ENCODE data around the gene PAWR.
"Not testable (repeated sequence)": the region's sequence is repeated elsewhere in the genome, so short reads cannot be mapped to it uniquely, and the experiment has no call there.

The PAWR gene

DNA sequence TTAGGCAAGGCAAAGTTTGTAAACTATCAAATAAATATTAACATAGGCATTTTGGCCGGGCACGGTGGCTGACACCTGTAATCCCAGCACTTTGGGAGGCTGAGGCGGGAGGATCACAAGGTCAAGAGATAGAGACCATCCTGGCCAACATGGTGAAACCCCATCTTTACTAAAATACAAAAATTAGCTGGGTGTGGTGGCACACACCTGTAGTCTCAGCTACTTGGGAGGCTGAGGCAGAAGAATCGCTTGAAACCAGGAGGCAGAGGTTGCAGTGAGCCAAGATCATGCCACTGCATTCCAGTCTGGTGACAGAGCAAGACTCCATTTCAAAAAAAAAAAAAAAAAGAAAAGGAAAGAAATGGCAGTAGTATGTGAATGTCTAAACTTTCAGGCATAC lies 43.9 kb downstream of the PAWR start:
- not testable (repeated sequence) for DNase-seq (ENCODE audit: low spot score)

DNA sequence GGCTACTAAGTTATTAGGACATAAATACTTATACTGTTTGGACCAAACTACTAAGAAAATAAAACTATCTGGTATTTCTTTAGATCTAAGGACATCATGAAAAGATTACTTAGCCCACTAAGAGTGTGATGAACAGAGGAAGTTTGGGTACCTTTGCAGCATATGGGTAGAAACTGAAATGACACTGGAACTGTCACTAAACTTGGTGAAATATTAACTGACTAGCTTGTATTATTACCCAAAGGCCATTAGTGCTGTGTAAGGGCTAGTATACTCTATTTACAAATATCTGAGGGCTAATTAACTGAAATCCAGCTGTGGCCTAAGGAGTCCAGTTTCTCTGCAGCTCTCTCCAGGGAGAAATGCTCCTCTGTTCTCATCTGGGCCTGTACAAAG lies 45.5 kb downstream of the PAWR start:
- DNase-seq (ENCODE audit: low spot score), result no peak

DNA sequence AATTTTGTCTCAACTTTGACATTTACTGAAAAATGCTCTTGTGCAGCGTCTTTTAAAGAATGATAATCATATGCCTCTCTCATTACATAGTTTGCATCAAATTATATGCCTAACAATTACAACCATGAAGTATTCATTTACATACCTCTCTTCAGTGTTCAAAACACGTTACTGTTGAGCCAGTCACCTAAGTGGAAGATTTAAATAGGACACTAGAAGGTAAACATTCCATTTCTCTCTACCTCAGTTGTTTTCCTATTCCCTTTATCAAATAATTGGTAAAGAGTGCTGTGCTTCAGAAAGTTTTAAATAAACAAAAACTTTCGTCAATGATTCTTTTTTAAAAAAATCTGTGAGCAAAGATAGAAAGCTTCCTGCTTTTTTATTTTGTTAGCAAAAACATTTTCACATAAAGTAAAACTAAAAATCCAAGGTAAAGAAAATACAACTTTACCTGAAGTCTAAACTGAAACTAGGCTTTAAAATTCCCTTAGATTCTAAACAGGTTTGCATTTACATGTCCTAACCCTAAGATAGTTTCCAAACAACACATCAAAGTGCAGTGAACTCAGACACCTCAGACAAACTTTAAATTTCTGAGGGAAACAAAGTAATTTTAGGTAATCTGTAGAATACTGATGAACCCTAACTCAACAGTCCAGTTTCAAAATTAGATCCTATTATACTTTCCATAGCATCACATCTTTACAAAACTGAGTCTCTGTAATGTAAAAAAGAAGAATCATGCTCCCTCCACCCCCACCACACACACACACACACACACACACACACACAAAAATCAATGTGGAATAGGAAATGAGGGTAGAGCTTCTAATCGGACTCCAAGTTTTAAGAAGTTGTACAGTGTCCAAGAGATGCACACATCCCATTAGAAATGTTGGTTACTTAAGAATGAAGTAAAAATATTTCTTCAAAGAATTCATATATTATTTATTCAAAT lies 46.2 kb downstream of the PAWR start:
- no peak for DNase-seq (ENCODE audit: low spot score)

DNA sequence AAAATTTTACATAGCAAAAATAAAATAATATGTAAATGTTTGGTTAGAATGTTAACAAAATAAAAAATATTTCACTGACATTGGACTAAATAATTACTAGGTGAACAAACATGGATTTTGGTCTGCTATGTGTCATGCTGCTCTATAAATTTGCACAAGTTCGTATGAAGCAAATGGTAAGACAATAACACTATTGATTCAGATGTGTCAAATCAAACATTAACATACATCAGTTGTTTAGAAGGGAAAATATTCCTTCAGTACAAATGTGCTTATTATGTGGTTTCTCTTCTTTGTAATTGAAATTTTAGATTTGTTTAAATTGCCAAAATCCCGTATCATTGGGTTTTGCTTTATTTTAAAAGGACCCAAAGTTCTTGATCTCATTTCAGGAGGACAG lies 46.9 kb downstream of the PAWR start:
- peak; percentile 6 for DNase-seq (ENCODE audit: low spot score)

DNA sequence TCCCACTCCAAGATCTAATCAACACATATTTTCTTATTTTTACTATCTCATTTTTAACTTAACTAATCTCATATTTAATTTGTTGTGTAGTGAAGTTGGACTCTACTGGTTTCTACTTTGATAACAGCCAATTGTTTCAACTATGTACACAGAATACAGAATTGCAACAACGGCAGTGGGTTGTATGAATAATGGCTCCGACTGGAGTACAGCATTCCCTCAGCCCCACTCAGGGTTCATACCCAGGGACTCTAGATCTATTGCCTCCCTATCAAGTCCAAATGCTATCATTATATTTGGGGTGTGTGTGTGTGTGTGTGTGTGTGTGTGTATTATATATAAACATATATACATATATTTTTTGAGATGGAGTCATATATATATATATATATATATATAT lies 52.3 kb downstream of the PAWR start:
- no peak for DNase-seq (ENCODE audit: low spot score)

DNA sequence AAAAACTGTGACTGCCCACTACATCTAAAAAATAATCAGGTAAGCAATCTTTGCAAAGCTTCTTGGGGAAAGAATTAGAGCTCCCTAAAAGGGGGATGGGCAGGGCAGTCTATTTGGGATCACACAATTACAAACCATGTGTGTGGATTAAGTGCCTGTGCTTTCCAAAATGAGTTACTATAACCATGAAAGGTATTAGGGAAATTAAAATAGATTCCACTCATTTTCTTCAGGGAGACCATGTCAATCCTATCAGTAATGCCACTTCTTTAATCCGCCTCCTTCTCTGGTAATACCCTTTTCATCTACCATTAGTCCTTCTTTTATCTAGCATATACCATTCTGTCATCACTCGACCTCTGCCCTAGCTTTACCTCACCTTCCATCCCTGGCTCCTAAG lies 53.7 kb downstream of the PAWR start:
- no peak for DNase-seq (ENCODE audit: low spot score)

DNA sequence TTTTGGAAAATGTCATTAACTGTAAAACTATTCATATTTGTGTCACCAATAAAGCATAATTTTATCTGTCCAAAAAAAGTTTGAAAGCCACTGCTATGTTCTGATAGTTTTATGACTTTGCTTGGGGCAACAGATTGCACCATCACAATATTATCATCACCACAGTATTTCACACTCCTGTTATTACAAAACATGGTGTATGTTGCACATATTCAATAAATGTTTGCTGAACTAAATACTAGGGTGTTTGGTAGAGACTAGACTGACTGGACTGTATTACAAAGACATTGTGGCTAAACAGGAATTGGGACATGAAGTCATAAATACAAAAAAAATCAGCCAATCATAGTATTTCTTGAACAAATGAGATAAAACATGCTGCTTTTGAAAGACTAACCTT lies 55.1 kb downstream of the PAWR start:
- DNase-seq (ENCODE audit: low spot score), result no peak

DNA sequence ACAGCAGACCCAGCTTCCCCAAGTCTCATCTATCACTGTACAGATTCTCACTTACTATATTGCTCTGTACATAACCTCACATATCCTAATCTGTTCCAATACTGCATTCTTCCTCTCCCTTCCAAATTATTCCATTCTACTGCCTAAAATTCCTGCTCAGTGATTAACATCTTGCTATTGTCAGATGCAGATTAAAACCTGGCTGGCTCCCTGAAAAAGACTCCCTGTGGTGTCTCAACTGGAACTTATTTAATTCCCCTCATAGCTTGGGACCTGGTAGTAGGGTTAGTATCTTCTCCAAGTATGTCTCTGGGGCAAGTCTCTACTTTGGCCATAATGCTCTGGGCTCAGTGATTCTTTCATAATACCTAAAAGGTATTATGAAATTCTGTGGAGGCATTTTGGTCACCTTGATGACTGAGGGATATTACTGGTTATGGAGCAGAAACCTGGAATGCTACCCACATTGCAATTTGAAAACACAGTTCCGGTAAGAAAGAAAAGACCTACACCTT lies 55.8 kb downstream of the PAWR start:
- DNase-seq (ENCODE audit: low spot score), result no peak

DNA sequence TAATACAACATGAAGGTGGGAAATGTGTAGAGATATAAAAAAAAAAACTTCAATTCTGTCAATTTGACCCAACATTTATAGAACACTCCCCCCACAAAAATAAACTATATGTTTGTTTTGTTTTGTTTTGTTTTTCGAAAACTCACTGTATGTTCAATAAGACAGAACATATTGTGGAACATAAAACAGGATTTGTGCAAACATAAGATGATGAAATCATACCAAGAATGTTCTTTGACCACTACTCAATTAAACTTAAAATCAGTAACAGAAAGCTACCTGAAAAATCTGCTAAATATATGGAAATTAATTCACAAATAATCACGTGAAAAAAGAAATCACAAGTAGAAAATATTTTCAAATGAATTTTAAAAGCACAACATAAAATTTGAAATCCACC lies 61.2 kb downstream of the PAWR start:
- no peak for DNase-seq (ENCODE audit: low spot score)

DNA sequence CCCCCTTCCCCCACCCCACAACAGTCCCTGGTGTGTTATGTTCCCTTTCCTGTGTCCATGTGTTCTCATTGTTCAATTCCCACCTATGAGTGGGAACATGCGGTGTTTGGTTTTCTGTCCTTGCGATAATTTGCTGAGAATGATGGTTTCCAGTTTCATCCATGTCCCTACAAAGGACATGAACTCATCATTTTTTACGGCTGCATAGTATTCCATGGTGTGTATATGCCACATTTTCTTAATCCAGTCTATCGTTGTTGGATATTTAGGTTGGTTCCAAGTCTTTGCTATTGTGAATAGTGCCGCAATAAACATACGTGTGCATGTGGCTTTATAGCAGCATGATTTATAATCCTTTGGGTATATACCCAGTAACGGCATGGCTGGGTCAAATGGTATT lies 64.0 kb downstream of the PAWR start:
- DNase-seq (ENCODE audit: low spot score), result not testable (repeated sequence)

DNA sequence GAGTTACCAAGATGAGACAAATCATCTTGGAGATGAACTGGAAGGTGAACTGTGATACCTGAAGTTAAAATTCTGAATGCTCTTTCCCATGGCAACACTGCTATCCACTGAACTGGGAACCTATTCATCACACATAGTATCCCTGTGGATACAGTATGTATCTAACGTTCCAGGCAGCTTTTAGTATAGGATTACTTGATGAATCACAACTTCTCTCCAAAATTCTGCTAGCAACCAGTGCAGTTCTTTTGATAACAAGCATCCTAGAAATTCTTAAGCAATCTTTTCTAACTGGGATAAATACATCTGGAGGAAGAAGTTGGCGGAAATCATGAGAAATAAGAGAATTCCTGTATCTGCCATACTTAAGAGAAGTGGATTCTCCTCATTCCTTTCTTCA lies 66.4 kb downstream of the PAWR start:
- no peak for DNase-seq (ENCODE audit: low spot score)

DNA sequence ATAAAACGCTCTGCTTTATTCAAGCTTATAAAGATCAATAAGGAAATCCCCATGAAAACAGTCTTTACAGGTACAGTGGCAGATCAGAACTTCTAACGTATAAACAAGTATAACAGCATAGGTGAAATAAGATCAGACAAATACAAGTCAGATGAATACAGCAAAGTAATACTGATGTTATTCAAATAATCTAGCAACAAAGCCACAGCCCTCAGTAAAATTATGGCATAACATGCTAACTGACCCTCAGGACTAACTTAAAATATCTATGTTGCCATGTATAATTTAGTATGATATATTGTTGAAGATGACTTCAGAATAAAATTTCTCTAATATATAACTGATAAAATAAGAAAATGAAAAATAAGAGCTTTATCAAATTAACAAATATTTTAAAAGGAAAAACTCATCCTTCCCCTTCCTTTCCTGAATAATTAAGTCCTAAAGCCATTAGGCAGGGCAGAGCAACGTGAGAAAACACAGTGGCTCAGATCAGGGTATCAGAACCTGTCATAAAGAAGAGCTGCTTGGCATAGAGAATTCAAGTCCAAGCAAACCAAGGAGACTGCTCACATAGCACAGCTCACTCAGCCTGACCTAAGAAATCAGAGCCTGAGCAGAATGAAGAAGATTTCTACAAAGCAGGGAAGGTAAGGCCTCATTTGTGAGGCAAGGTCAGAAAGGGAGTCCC lies 70.7 kb downstream of the PAWR start:
- DNase-seq (ENCODE audit: low spot score), result no peak

DNA sequence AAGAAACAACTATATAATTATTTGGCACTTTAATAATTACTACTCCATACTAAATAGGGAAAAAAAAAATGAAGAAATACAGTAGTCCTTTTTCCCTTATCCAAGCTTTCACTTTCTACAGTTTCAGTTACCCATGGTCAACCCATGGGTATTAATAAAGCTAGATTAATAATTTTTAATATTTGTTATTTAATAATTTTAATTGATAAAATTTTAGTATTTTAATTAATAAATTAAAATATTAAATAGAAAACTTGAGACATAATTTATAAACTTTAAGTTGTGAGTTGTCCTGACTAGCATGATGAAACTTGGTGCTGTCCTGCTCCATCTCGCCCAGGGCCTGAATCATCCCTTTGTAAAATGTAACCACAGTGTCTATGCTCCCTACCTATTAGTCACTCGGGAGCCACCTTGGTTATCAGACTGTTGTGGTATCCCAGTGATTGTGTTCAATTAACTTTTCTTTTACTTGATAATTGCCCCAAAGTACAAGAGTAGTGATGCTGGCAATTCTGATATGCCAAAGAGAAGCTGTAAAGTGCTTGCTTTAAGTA lies 71.8 kb downstream of the PAWR start:
- DNase-seq (ENCODE audit: low spot score), result no peak

DNA sequence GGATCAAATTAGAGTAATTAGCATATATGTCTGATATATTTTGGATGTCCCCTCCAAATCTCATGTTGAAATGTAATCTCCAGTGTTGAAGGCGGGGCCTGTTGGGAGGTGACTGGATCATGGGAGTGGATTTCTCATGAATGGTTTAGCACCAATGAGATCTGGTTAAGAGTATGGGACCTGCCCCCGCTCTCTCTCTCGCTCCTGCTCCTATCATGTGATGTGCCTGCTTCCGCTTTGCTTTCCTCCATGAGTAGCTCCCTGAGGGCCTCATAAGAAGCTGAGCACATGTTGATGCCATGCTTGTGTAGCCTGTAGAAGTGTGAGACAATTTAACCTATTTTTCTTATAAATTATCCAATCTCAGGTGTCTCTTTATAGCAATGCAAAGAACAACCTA lies 73.1 kb downstream of the PAWR start:
- DNase-seq (ENCODE audit: low spot score), result no peak

DNA sequence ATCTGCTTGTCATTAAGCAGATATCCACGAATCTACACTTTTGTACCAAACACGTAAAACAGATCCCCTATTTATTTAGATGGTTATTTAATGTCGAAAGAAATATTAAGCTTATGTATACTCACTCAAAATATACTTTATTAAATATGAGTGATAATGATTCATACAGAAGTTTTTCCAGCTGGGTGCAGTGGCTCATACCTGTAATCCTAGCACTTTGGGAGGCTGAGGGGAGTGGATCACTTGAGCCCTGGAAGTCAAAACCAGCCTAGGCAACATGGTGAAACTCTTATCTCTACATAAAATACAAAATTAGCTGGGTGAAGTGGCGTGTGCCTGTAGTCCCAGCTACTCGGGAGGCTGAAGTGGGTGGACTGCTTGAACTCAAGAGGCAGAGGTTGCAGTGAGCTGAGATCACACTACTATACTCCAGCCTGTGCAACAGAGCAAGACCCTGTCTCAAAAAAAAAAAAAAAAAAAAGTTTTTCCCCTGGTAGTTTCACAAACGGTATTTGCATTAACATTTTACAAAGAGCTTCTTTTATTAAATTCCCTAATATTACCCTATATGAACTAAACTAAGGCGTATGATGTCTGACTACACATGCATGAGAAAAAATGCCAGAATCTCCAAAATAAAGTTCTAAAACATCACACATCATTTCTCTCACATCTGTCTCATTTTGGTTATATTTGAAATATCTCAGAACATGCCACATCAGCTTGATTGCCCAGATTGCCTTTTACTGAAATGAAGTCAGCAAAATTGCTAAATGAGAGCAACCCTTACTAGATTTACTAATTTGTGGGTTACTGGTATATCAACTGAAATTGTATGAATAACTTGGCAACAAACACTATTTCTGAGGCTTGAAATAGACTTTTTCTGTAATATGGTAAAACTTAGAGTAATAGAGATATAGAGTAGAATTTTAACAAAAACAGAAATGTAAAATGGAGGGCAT lies 74.9 kb downstream of the PAWR start:
- no peak for DNase-seq (ENCODE audit: low spot score)

DNA sequence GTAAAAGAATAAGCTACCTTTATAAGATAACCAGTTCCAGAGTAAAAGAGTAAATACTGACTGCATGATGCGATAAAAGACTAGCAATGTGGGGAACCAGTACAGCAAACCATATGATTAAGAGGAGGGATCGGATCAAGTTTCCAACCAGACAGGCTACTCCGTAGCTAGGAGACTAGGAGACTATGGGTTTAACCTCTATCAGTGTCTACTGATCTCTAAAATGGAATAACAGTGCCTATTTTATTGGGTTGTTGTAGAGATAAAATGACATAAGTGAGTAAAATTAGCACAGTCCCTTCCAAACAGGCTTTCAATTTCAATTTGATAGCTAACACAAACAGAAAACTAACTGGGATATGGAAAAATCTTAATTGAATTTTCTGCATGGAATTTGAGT lies 76.0 kb downstream of the PAWR start:
- no peak for DNase-seq (ENCODE audit: low spot score)

DNA sequence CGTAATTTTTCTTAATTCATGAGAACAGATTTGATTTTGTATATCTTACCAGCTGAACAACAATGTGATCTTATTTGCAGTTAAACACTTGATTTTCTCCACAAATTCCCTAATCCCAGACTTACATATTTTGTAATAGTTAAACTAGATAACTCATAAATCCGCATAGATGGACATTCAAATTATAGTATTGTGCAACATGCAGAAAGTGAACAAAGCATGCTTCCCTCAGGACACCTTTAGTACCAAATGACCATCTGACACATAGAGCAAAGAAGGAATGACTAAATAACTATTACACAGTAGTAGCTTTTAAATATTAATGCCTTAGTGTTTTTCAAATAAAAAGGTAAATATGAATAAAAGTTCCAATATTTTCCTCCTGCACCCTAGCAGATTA lies 88.9 kb downstream of the PAWR start:
- no peak for DNase-seq (ENCODE audit: low spot score)

DNA sequence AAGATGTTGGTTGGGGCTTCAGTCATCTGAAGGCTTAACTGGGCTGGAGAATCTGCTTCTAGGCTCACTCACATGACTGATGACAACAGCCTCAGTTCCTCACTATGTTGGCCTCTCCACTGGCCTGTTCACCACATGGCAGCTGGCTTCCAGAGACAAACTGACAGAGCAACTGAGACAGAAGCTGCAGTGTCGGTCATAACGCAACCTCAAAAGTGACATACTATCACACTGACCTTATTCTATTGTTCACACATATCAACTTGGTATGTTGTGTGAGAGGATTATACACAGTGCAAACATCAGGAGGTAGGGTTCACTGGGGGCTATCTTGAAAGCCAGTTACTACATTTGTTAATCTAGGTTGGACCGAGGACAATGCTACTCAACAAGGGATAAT lies 92.9 kb downstream of the PAWR start:
- no peak for DNase-seq (ENCODE audit: low spot score)

DNA sequence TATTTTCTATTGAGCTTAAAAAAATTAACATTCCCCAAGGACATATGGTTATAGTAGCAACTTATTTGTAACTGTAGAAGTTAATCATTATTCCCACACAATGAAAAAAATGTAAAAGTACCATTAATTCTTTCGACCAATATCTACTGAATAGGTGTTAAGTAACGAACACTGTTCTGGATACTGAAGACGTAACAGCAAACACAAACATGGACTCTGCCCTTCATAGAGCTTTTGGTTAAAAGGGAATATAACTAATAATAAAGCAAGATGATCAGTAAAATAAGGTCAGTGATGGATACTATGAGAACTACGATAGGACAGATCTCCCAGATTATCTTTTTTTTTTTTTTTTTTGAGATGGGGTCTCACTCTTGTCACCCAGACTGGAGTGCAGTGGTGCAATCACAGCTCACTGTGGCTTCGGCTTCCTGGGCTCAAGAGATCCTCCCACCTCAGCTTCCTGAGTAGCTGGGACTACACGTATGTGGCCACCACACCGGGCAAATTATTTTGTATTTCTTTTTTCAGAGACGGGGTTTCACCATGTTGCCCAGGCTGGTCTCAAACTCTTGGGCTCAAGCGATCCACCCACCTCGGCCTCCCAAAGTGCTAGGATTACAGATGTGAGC lies 93.9 kb downstream of the PAWR start:
- no peak for DNase-seq (ENCODE audit: low spot score)

DNA sequence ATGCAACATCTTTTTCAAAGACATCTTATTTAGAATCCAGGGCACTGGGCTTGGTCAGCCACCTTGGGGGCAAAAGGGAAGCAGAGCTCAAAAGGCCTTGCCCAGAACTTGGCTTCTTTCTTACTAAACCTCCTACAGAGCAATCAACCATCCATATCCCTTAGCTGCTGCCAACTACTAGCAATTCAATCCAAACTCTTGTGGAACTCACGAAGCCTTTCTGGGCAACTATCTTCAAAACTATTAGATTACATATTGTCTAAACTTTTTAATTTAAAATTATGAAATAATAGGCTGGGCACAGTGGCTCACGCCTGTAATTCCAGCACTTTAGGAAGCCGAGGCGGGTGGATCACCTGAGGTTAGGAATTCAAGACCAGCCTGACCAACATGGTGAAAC lies 95.5 kb downstream of the PAWR start:
- no peak for DNase-seq (ENCODE audit: low spot score)

DNA sequence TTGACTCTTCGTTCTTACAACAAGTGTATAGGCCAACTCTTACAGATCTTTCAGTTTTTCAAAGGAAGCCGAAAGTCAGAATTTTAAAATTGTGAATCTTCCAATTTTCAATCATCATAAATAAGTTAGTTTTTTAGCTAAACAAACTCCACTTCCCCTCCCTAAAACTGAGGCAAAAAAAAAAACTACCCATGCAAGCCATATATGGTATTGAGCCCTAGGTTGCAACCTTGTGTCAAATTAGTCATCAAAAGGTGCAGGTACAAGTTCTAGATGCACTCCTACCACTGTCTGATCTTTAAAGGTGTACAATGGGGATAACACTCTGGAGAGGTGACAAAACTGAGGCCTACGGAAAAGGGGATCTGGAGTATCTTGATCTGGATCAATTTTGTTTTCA lies 97.9 kb downstream of the PAWR start:
- no peak for DNase-seq (ENCODE audit: low spot score)

Data from COLO829 (cell line).